Measurements from ENCODE around the gene TRHDE.

- no peak for TF ChIP-seq CTCF (tag by site-specific recombination; IDR thresholded peaks at IDR 0.05)
- TF ChIP-seq BCL6B (tag by site-specific recombination; IDR thresholded peaks at IDR 0.05) = no peak
- TF ChIP-seq PATZ1 (tag by site-specific recombination; IDR thresholded peaks at IDR 0.05) = no peak
- TF ChIP-seq ZNF843 (tag by site-specific recombination; IDR thresholded peaks at IDR 0.05) = no peak
Observed at GRCh38 chr12:72307229-72307628, 35.1 kb downstream of the TRHDE start.
